HL-60 (cell line): ENCODE measurements around the gene SYNM.

Experiments
- POLR2AphosphoS5 ChIP-seq: IDR thresholded peaks from 2 replicates; pipeline ENCODE4 v1.6.1; 2012; ENCODE audit warnings: low read depth
- REST ChIP-seq: IDR thresholded peaks from 2 replicates; pipeline ENCODE4 v1.6.1; 2012; ENCODE audit warnings: low read depth; ENCODE audit not compliant: insufficient replicate concordance

GRCh38 chr15:99120050-99120777 is 15.3 kb downstream of the SYNM start:
- TF ChIP-seq POLR2AphosphoS5 (no peak), REST (no peak)
